Peyer's patch (tissue), 4 donors: ENCODE measurements around the gene TBC1D22B.

Experiments
- POLR2A ChIP-seq, 2 donors: fragments of 450-650 bp; IDR thresholded peaks; one replicate each; pipeline ENCODE4 v1.5.1; 2017; ENCODE audit warnings: antibody characterized with exemption in 2 of 2, mild to moderate bottlenecking in 2 of 2, moderate library complexity in 2 of 2
- TF ChIP-seq, protein P1 (sequence below), 6 experiments: fragments of 450-650 bp in 4 of 6; fragments of 200-600 bp in 2 of 6; sonication (generic) in 1 of 6; IDR thresholded peaks; one replicate each; pipeline ENCODE4 v1.5.1; 2017 to 2019; ENCODE audit warnings: antibody characterized with exemption in 6 of 6, mild to moderate bottlenecking in 3 of 6, moderate library complexity in 1 of 6

DNA sequence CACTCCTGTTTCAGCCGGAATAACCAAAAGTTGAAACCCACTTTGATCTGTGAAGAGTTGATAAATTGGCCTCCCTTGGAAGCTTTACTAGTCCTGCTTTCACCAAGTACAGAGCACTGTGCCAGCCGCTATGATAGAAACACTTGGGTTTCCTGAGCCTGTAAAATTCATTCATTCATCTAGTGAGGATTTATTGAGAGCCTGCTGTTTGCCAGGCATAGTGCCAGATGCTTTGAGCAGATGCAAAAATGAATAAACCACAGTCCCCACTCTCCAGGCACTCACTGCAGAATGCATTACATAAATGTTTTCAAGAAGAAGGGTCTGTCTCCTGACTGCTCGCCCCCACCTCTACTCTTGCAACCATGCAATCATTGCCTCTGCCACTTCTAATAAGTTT lies 25.7 kb downstream of the TBC1D22B start:
- TF ChIP-seq, protein P1, sequence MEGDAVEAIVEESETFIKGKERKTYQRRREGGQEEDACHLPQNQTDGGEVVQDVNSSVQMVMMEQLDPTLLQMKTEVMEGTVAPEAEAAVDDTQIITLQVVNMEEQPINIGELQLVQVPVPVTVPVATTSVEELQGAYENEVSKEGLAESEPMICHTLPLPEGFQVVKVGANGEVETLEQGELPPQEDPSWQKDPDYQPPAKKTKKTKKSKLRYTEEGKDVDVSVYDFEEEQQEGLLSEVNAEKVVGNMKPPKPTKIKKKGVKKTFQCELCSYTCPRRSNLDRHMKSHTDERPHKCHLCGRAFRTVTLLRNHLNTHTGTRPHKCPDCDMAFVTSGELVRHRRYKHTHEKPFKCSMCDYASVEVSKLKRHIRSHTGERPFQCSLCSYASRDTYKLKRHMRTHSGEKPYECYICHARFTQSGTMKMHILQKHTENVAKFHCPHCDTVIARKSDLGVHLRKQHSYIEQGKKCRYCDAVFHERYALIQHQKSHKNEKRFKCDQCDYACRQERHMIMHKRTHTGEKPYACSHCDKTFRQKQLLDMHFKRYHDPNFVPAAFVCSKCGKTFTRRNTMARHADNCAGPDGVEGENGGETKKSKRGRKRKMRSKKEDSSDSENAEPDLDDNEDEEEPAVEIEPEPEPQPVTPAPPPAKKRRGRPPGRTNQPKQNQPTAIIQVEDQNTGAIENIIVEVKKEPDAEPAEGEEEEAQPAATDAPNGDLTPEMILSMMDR (IDR thresholded peaks at IDR 0.05): no peak
- TF ChIP-seq POLR2A (IDR thresholded peaks at IDR 0.05): no peak
